DOHH2 (cell line): ENCODE results near the gene SLC25A10.

Source experiments
- H3F3A ChIP-seq: fragments of 200-600 bp; sonication (generic), shearing (Covaris generic); 2 replicates; pipeline ENCODE4 v1.6.0; 2016; ENCODE audit warnings: antibody characterized with exemption, mild to moderate bottlenecking; ENCODE audit not compliant: control insufficient read depth, insufficient read depth
- H3K27ac ChIP-seq: fragments of 200-600 bp; sonication (generic); 2 replicates; pipeline ENCODE4 v1.5.1; 2014; ENCODE audit warnings: low read depth, mild to moderate bottlenecking, low read length, moderate library complexity
- H3K27me3 ChIP-seq: fragments of 200-600 bp; sonication (generic); 2 replicates; pipeline ENCODE4 v1.6.1; 2014; ENCODE audit warnings: mild to moderate bottlenecking, low read length, mixed read lengths; ENCODE audit not compliant: control insufficient read depth
- H3K36me3 ChIP-seq: fragments of 200-600 bp; sonication (generic); 2 replicates; pipeline ENCODE4 v1.6.1; 2014; ENCODE audit warnings: mild to moderate bottlenecking, low read length, moderate library complexity, mixed read lengths; ENCODE audit not compliant: control insufficient read depth
- H3K4me1 ChIP-seq: fragments of 200-600 bp; sonication (generic); 2 replicates; pipeline ENCODE4 v1.6.1; 2014; ENCODE audit warnings: mild to moderate bottlenecking, low read length, mixed read lengths; ENCODE audit not compliant: control insufficient read depth
- H3K4me2 ChIP-seq: fragments of 200-600 bp; sonication (generic); 2 replicates; pipeline ENCODE4 v1.6.0; 2014; ENCODE audit warnings: mild to moderate bottlenecking, low read length, moderate library complexity
- H3K4me3 ChIP-seq: fragments of 200-600 bp; sonication (generic); 2 replicates; pipeline ENCODE4 v1.5.1; 2014; ENCODE audit warnings: mild to moderate bottlenecking, low read length, mixed read lengths
- H3K79me2 ChIP-seq: fragments of 200-600 bp; sonication (generic); 2 replicates; pipeline ENCODE4 v1.6.1; 2014; ENCODE audit warnings: mild to moderate bottlenecking, low read length, mixed read lengths; ENCODE audit not compliant: control insufficient read depth
- H3K9me2 ChIP-seq: fragments of 200-600 bp; sonication (generic); replicated peaks from 2 replicates; pipeline ENCODE4 v1.6.1; 2014; ENCODE audit warnings: mild to moderate bottlenecking, low read length, mixed read lengths; ENCODE audit not compliant: control insufficient read depth
- H3K9me3 ChIP-seq: fragments of 200-600 bp; sonication (generic); 2 replicates; pipeline ENCODE4 v1.6.1; 2014; ENCODE audit warnings: antibody characterized with exemption, low read length, mixed read lengths; ENCODE audit not compliant: control insufficient read depth, insufficient read depth
- H4K20me1 ChIP-seq: fragments of 200-600 bp; sonication (generic); 2 replicates; pipeline ENCODE4 v1.6.0; 2014; ENCODE audit warnings: low read depth, mild to moderate bottlenecking, antibody characterized with exemption, low read length, moderate library complexity; ENCODE audit not compliant: control insufficient read depth, insufficient read depth
- EZH2phosphoT487 ChIP-seq: fragments of 200-600 bp; sonication (generic); IDR thresholded peaks from 2 replicates; pipeline ENCODE4 v1.6.1; 2017; ENCODE audit warnings: borderline replicate concordance, mild to moderate bottlenecking, antibody characterized with exemption, low read length, moderate library complexity, mixed read lengths
- TF ChIP-seq, protein P1 (sequence below): fragments of 200-600 bp; sonication (generic); IDR thresholded peaks from one replicate; pipeline ENCODE4 v1.5.1; 2014; ENCODE audit warnings: antibody characterized with exemption, mild to moderate bottlenecking, low read depth, low read length; ENCODE audit not compliant: poor library complexity, severe bottlenecking

SLC25A10 gene

DNA sequence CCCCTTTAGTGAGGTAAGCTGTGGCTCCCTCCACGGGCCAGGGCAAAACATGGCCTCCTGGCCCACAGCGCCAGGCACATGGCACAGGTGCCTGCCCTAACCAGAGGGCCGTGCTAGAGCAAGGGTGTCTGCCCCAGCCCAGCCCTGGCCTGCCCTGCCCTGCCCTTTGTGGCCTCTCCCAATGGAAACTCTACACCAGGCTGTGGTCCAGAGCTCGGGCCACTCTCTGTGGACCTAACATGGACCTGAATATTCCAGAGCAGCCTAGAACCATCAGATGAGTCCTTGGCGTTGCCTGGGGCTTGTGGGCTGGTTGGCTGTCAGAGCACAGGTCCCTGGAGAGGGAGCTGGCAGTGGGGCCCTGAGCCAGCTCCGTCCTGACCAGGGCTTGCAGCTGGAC is 16.9 kb upstream of the SLC25A10 start:
- no peaks in the 10 kb centered on the region for H3K9me3 ChIP-seq
- no peak overlapping the region for H3K27ac ChIP-seq

DNA sequence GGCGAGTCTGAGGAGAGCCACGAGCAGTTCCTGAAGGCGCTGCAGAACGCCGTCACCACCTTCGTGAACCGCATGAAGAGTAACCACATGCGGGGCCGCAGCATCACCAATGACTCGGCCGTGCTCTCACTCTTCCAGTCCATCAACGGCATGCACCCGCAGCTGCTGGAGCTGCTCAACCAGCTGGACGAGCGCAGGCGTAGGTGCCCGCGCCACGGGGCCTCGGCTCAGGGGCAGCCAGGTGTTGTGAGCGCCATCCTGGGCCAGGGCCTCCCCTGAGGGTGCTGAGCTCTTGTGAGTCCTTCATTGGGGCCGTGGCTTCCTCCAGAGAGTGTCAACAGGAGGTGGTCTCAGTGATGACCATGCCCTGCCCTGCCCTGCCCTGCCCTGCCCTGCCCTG is 16.3 kb upstream of the SLC25A10 start:
- H3F3A ChIP-seq = peaks cover 5% of the 10 kb centered on the region; the same call in 1 of the 2 replicates
- H4K20me1 ChIP-seq = no peaks in the 10 kb centered on the region
- no peak overlapping the region for H3K4me2 ChIP-seq
- no peak overlapping the region for H3K4me3 ChIP-seq
- peaks cover 46% of the 10 kb centered on the region for H3K79me2 ChIP-seq
- H3K9me3 ChIP-seq = no peaks in the 10 kb centered on the region
- no peak overlapping the region for H3K27ac ChIP-seq
- no peak for TF ChIP-seq EZH2phosphoT487
- TF ChIP-seq, protein P1, sequence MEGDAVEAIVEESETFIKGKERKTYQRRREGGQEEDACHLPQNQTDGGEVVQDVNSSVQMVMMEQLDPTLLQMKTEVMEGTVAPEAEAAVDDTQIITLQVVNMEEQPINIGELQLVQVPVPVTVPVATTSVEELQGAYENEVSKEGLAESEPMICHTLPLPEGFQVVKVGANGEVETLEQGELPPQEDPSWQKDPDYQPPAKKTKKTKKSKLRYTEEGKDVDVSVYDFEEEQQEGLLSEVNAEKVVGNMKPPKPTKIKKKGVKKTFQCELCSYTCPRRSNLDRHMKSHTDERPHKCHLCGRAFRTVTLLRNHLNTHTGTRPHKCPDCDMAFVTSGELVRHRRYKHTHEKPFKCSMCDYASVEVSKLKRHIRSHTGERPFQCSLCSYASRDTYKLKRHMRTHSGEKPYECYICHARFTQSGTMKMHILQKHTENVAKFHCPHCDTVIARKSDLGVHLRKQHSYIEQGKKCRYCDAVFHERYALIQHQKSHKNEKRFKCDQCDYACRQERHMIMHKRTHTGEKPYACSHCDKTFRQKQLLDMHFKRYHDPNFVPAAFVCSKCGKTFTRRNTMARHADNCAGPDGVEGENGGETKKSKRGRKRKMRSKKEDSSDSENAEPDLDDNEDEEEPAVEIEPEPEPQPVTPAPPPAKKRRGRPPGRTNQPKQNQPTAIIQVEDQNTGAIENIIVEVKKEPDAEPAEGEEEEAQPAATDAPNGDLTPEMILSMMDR = no peak
- no peaks in the 10 kb centered on the region for H3K27me3 ChIP-seq
- peaks cover 93% of the 10 kb centered on the region for H3K36me3 ChIP-seq
- H3K9me2 ChIP-seq = no peaks in the 10 kb centered on the region
- peaks cover 4% of the 10 kb centered on the region for H3K4me1 ChIP-seq

More for the DNA sequence above, 16.9 kb upstream of the SLC25A10 start:
- H3K79me2 ChIP-seq = peaks cover 40% of the 10 kb centered on the region
- no peaks in the 10 kb centered on the region for H3K27me3 ChIP-seq
- no peak for TF ChIP-seq EZH2phosphoT487
- TF ChIP-seq, protein P1 = no peak
- H3F3A ChIP-seq = peaks cover 5% of the 10 kb centered on the region; the same call in 1 of the 2 replicates
- H3K36me3 ChIP-seq = peaks cover 93% of the 10 kb centered on the region
- H3K4me2 ChIP-seq = no peak overlapping the region
- no peak overlapping the region for H3K4me3 ChIP-seq
- no peaks in the 10 kb centered on the region for H3K4me1 ChIP-seq
- H3K9me2 ChIP-seq = no peaks in the 10 kb centered on the region
- no peaks in the 10 kb centered on the region for H4K20me1 ChIP-seq

DNA sequence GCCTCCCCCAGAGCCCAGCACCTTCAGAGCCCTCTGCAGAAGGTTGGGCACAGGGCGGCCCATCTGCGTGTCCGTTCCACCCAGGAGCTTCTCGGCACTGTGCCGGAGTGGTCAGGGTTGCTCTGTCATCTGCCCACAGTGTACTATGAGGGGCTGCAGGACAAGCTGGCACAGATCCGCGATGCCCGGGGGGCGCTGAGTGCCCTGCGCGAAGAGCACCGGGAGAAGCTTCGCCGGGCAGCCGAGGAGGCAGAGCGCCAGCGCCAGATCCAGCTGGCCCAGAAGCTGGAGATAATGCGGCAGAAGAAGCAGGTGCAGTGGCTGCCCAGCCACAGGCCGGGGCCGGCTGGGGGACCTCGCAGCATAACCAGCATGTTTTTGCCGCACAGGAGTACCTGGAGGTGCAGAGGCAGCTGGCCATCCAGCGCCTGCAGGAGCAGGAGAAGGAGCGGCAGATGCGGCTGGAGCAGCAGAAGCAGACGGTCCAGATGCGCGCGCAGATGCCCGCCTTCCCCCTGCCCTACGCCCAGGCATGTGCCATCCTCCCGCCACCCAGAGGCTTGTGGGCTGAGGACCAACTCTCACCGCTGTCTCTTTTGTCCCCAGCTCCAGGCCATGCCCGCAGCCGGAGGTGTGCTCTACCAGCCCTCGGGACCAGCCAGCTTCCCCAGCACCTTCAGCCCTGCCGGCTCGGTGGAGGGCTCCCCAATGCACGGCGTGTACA is 15.7 kb upstream of the SLC25A10 start:
- H3K27me3 ChIP-seq = no peaks in the 10 kb centered on the region
- peaks cover 5% of the 10 kb centered on the region; the same call in 1 of the 2 replicates for H3F3A ChIP-seq
- peaks cover 10% of the 10 kb centered on the region for H3K4me1 ChIP-seq
- no peak overlapping the region for H3K27ac ChIP-seq
- no peak overlapping the region for H3K4me3 ChIP-seq
- peaks cover 5% of the 10 kb centered on the region; the same call in 1 of the 2 replicates for H4K20me1 ChIP-seq
- H3K4me2 ChIP-seq = no peak overlapping the region
- no peak for TF ChIP-seq EZH2phosphoT487
- TF ChIP-seq, protein P1 = no peak
- H3K9me3 ChIP-seq = no peaks in the 10 kb centered on the region
- H3K9me2 ChIP-seq = no peaks in the 10 kb centered on the region
- peaks cover 93% of the 10 kb centered on the region for H3K36me3 ChIP-seq
- H3K79me2 ChIP-seq = peaks cover 52% of the 10 kb centered on the region
